DMS 273 treated with DMSO at 0.1 percent for 48 hours (cell line): Measurements from ENCODE around the gene AKAP7.
"Not testable (repeated sequence)": the region's sequence is repeated elsewhere in the genome, so short reads cannot be mapped to it uniquely, and the experiment has no call there.

Experiments used
- DNase-seq: peaks from one replicate; lab custom pipeline; 2025; lab: John Stamatoyannopoulos, UW

Gene AKAP7

GRCh38 chr6:131293472-131293911 lies 158.2 kb downstream of the AKAP7 start:
- no peak for DNase-seq

DNA sequence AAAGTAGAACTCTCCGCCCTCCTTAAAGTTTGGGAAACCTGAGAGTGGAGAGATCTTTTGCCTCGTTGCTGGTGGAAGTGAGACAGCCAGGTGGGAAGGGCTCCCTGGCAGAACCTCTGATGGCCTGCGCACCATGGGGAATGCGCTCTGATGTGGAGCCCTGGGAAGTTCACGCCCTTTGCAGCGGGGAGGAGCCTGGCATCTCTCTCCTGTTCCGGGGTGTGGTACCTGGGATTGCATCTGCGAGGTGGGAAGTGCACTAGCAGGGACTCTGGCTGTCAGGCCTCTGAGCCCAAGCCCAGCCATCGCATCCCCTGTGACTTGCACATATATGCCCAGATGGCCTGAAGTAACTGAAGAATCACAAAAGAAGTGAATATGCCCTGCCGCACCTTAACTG lies 159.8 kb downstream of the AKAP7 start:
- DNase-seq: no peak

- not testable (repeated sequence) for DNase-seq
These were observed 165.6 kb downstream of the AKAP7 start for GRCh38 chr6:131300826-131301225.

DNA sequence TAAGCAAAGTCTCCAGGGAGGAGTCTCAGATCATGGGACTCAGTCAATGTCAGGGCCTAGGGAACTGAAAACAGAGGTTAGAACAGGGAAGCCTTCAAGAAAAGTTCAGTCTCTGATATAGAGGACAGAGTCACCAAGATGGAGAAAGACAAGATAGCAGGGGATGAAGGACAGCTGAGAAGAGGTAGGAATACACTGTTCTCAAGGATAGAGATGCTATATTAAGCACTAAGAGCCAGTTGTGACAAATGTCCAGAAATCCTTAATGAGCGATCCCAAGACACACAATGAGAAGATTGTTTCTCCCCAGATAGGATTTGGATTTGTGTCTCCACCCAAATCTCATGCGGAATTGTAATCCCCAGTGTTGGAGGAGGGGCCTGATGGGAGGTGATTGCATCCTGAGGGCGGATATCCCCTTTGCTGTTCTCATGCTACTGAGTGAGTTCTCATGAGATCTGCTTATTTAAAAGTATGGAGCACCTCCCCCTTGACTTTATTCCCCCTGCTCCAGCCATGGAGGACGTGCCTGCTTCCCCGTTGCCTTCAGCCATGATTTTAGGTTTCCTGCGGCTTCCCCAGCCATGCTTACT lies 168.2 kb downstream of the AKAP7 start:
- no peak for DNase-seq

DNA sequence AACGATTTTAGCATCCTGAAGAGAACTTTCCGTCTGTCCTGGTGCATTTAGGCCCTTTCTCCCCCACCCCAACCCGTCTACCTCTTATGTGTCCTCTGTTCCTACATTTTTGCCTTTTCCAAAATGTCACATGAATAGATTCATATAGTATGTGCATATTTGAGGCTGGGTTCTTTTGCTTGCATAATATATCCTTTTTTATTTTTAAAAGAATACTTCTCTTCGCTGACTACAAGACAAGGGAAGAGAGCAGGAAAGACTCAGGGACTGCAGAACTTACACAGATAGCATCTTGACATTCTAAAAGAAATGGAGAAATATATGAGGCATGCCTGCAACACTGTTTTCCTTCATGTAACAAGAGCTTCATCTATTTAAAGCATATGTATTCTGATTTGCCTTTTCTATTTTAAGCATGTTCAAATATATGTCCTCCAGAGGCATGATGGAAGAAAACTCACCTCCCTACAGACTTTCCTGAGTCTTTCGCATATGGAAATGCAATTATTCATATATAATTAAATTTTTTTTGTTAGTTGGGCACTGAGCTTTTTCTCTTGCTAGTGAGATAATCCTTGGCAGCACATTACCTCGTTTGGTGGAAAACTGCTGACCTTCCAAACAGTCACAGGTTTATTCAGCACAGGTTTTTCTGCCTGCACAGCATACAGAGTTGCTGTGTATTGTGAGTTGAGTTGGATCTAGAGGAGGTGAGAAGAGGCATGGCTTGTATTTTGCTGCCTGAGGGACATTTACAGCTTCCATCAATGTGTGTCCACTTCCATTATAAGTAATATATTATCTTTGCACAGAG lies 170.0 kb downstream of the AKAP7 start:
- no peak for DNase-seq

GRCh38 chr6:131309437-131309836 lies 174.2 kb downstream of the AKAP7 start:
- no peak for DNase-seq

- no peak for DNase-seq
These were observed 179.6 kb downstream of the AKAP7 start for GRCh38 chr6:131314838-131315237.

GRCh38 chr6:131316654-131317053 lies 181.4 kb downstream of the AKAP7 start:
- DNase-seq: no peak

GRCh38 chr6:131317516-131317915 lies 182.2 kb downstream of the AKAP7 start:
- DNase-seq: no peak

DNA sequence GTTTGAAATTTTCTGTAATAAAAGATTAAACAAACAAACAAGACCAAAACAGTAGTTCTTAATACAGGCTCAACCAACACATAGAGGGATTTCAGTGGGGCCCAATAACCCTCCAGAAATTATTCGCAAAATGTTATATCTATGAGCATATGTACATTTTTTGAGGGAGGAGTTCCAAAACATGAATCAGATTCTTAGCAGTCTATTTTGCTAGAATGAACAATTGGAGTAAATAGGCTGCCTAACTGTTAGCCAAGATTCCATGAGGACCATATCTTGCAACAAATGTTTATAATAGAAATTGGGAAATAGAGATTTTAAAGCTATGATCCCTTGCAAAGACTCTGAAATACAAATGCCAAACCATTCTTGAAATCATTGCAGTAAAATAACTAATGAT lies 186.3 kb downstream of the AKAP7 start:
- no peak for DNase-seq

DNA sequence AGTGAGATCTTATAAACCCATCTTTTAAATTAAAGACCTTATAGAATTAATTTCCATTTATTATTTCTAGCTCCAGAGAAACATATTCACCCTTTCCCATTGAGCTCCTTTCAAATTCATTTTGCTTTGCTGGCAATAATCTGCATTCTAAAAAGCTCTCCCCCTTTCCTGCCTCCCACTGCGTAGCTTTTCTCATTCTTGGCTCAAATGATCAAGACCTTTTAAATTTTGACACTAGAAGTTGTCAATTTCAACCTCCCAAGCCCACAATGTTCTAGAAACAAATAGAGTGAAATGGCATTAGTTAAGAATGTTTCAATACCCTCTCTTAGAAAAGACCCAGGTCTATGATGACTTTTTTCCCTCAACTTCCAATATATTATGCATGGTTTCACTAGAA lies 186.9 kb downstream of the AKAP7 start:
- no peak for DNase-seq

DNA sequence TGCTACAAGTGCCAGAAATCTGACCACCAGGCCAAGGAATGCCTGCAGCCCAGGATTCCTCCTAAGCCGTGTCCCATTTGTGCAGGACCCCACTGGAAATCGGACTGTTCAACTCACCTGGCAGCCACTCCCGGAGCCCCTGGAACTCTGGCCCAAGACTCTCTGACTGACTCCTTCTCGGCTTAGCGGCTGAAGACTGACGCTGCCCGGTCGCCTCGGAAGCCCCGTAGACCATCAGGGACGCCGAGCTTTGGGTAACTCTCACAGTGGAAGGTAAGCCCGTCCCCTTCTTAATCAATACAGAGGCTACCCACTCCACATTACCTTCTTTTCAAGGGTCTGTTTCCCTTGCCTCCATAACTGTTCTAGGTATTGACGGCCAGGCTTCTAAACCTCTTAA lies 190.4 kb downstream of the AKAP7 start:
- not testable (repeated sequence) for DNase-seq

DNA sequence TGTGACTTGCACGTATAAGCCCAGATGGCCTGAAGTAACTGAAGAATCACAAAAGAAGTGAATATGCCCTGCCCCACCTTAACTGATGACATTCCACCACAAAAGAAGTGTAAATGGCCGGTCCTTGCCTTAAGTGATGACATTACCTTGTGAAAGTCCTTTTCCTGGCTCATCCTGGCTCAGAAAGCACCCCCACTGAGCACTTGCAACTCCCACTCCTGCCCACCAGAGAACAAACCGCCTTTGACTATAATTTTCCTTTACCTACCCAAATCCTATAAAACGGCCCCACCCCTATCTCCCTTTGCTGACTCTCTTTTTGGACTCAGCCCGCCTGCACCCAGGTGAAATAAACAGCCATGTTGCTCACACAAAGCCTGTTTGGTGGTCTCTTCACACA lies 193.5 kb downstream of the AKAP7 start:
- not testable (repeated sequence) for DNase-seq

DNA sequence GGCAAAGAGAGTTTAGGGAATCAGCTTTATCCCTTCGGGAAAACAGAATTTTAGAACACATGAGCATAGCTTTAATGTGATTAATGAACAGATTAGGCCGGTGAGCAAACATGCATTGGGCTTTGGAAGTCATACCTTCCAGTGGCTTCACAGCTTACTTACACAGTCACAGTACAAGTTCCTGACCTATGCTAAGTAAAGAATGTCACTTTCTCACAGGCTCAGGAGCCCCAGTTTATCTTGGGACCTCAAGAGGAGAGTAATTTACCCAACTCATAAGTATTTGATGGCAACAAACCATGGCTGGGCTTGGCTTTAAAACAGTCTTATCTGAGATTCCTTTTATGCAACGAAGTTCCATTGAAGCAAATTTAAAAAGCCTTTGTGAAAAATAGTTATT lies 195.9 kb downstream of the AKAP7 start:
- no peak for DNase-seq

- DNase-seq: no peak
These were observed 196.9 kb downstream of the AKAP7 start for GRCh38 chr6:131331873-131332781.
